RWPE2 (cell line): Measurements from ENCODE around the gene NRF1.
"Not testable (repeated sequence)": the region's sequence is repeated elsewhere in the genome, so short reads cannot be mapped to it uniquely, and the experiment has no call there.

ENCODE experiments used
- ATAC-seq: fragments of 200-7000 bp; cut with Tn5 transposase; 3 replicates; pipeline ENCODE4 v1.9.1; 2021; ENCODE audit warnings: low read depth
- DNase-seq: peaks from one replicate; pipeline ENCODE4 v3.0.0-alpha.2; 2020; ENCODE audit warnings: low spot score
- H3K27ac ChIP-seq: fragments of 450-650 bp; 2 replicates; pipeline ENCODE4 v1.5.1; 2017; ENCODE audit warnings: mild to moderate bottlenecking; ENCODE audit not compliant: poor library complexity, severe bottlenecking
- H3K27me3 ChIP-seq: fragments of 250-450 bp; sonication (Bioruptor Pico); 2 replicates; pipeline ENCODE4 v1.5.1; 2021; ENCODE audit warnings: mild to moderate bottlenecking, moderate library complexity; ENCODE audit not compliant: insufficient read depth, poor library complexity, severe bottlenecking
- H3K36me3 ChIP-seq: fragments of 250-450 bp; sonication (Bioruptor Pico); 2 replicates; pipeline ENCODE4 v1.5.1; 2020; ENCODE audit warnings: low read depth, mild to moderate bottlenecking, moderate library complexity
- H3K4me1 ChIP-seq: fragments of 250-450 bp; sonication (Bioruptor Pico); 2 replicates; pipeline ENCODE4 v1.5.1; 2021; ENCODE audit warnings: mild to moderate bottlenecking, moderate library complexity; ENCODE audit not compliant: insufficient read depth, poor library complexity, severe bottlenecking
- H3K4me3 ChIP-seq: fragments of 250-450 bp; sonication (Bioruptor Pico); 2 replicates; pipeline ENCODE4 v1.5.1; 2021; ENCODE audit warnings: mild to moderate bottlenecking, moderate library complexity; ENCODE audit not compliant: severe bottlenecking
- H3K9me3 ChIP-seq: fragments of 250-450 bp; sonication (Bioruptor Pico); 2 replicates; pipeline ENCODE4 v1.5.1; 2021; ENCODE audit warnings: mild to moderate bottlenecking, moderate library complexity; ENCODE audit not compliant: severe bottlenecking
- CTCF ChIP-seq: fragments of 450-650 bp; IDR thresholded peaks from one replicate; pipeline ENCODE4 v1.5.1; 2017; ENCODE audit warnings: mild to moderate bottlenecking, moderate library complexity; ENCODE audit not compliant: poor library complexity, severe bottlenecking

Gene NRF1

GRCh38 chr7:129793506-129794310, 182.2 kb downstream of the NRF1 start:
- Histone ChIP-seq H3K27ac (no peak overlapping the region), H3K27me3 (no peaks in the 10 kb centered on the region), H3K4me3 (no peak overlapping the region), H3K9me3 (no peaks in the 10 kb centered on the region), H3K36me3 (no peaks in the 10 kb centered on the region), H3K4me1 (no peaks in the 10 kb centered on the region)
- no peak for ATAC-seq
- TF ChIP-seq CTCF = no peak
- DNase-seq = peak; percentile 34

- not testable (repeated sequence) for DNase-seq, H3K4me1 ChIP-seq, H3K36me3 ChIP-seq, H3K9me3 ChIP-seq, ATAC-seq, H3K27ac ChIP-seq, H3K27me3 ChIP-seq, H3K4me3 ChIP-seq
Observed at GRCh38 chr7:129794461-129794860, 182.9 kb downstream of the NRF1 start.

GRCh38 chr7:129796186-129796775, 184.8 kb downstream of the NRF1 start:
- H3K4me3 ChIP-seq = no peak overlapping the region
- H3K36me3 ChIP-seq = no peaks in the 10 kb centered on the region
- no peaks in the 10 kb centered on the region for H3K27me3 ChIP-seq
- no peak for TF ChIP-seq CTCF
- DNase-seq (no peak), ATAC-seq (no peak)
- no peaks in the 10 kb centered on the region for H3K4me1 ChIP-seq
- no peaks in the 10 kb centered on the region for H3K9me3 ChIP-seq
- H3K27ac ChIP-seq = no peak overlapping the region

- Histone ChIP-seq H3K4me1 (no peaks in the 10 kb centered on the region), H3K36me3 (no peaks in the 10 kb centered on the region), H3K27me3 (no peaks in the 10 kb centered on the region), H3K4me3 (no peak overlapping the region), H3K27ac (no peak overlapping the region), H3K9me3 (no peaks in the 10 kb centered on the region)
- no peak for DNase-seq
- ATAC-seq = no peak
- no peak for TF ChIP-seq CTCF
Observed at GRCh38 chr7:129797214-129797789, 185.8 kb downstream of the NRF1 start.

- DNase-seq = no peak
- Histone ChIP-seq H3K4me1 (no peaks in the 10 kb centered on the region), H3K27ac (no peak overlapping the region), H3K9me3 (no peaks in the 10 kb centered on the region), H3K36me3 (no peaks in the 10 kb centered on the region), H3K4me3 (no peak overlapping the region), H3K27me3 (no peaks in the 10 kb centered on the region)
- ATAC-seq = no peak
- TF ChIP-seq CTCF = no peak
Observed at GRCh38 chr7:129798616-129799349, 187.3 kb downstream of the NRF1 start.
